NK-92 (cell line): ENCODE measurements around the gene SORCS1.
"Not testable (repeated sequence)": the region's sequence is repeated elsewhere in the genome, so short reads cannot be mapped to it uniquely, and the experiment has no call there.

Source experiments
- DNase-seq: peaks from one replicate; lab custom pipeline; 2025; ENCODE audit not compliant: unreplicated experiment; lab: John Stamatoyannopoulos, UW

SORCS1 gene

DNA sequence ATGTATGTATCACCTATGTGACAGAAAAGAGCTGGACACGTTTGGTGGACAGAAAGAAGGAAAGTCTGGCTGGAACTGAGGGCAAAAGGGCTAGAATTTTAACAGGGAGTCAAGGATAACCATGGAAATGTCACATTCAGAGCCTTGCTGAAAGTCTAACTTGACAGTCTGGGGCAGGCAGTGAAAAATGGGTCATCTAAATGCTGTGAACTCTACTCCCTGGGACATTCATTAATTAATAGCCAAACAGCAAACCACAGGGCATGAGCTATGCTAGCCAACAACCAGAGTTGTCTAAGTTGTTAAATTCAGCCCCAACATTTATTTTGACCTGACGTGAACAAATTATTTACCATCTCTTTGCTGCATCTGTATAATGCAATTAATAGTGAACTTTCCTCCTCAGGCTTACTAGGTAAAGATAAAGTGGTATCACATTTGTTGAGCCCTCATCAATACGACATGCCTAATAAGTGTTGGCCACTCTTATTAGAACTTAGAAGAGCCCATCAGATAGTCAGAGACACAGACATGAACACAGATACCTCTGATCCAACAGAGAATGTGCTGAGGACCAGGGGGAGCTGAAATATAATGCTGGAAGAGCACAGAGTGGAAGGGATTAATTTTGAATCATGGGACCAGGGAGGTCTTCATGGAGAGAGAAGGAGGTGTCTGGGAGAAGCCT, 109.9 kb downstream of the SORCS1 start:
- DNase-seq: no peak

DNA sequence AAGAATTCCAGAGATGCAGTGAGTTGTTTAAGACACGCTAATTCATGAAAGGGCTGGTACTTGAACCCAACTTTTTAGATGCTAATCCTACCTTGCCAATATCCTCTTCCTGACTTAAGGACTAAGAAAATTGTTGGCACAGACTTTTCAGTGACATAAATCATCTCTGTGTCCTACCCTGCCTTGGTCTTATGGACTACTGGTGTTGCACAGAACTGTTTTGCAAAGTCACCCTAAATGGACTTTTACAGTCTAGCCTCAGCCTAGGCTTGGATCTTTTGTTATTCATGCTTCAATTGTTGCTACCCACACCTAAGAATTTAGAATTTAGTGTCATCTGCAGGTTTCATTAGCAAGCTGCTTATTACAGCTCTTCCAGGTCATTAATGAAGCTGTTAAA, 112.7 kb downstream of the SORCS1 start:
- no peak for DNase-seq

DNA sequence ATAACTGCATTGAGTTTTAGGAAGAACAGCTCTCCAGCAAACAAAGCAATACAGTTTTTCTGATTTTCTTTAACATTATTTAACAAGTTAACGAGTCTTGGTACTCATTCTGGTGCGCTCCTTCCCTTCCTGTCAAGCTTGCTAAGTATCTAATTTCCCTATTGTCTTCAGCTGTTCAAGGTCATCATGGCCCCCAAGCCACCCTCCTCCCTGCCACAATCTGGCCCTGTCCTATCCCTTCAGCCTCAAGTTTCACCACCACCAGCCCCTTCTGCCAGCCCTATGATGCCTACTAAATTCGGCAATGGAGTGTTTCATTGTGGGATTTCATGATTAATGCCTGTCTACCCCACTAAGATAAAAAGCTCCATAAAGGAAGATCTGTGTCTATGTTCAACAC, 121.0 kb downstream of the SORCS1 start:
- DNase-seq: no peak

DNA sequence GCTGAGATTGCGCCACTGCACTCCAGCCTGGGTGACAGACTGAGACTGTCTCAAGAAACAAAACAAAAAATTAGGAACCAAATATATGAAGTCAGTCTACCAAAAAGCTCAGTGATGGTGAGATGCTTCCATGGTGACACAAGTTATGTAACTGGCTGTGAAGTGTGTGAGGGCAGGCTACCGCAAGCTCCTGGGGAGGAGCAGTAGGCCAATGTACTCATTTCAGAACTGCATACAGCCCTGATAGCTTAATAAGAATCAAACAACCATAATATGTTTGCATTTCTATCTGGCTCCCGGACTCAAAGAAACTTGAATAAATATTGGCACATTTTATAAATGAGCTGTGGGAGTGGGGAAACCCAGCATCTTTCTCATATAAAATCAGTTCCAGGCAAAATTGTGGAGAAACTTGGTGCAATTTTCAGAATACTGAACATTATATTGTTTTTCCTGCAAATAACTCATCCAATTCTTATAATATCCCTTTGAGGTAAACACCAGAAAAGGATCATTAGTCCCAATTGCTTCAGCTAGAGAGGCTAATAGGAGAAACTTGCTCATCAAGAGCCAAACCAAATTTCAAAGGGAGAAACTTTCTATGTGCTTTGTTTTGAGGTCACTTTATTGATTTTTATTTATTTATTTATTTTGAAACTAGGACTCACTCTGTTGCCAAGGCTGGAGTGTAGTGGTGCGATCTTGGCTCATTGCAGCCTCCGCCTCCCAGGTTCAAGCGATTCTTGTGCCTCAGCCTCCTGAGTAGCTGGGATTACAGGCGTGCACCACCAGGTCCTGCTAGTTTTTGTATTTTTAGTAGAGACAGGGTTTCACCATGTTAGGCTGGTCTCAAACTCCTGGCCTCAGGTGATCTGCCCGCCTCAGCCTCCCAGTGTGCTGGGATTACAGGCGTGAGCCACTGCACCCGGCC, 127.0 kb downstream of the SORCS1 start:
- no peak for DNase-seq

DNA sequence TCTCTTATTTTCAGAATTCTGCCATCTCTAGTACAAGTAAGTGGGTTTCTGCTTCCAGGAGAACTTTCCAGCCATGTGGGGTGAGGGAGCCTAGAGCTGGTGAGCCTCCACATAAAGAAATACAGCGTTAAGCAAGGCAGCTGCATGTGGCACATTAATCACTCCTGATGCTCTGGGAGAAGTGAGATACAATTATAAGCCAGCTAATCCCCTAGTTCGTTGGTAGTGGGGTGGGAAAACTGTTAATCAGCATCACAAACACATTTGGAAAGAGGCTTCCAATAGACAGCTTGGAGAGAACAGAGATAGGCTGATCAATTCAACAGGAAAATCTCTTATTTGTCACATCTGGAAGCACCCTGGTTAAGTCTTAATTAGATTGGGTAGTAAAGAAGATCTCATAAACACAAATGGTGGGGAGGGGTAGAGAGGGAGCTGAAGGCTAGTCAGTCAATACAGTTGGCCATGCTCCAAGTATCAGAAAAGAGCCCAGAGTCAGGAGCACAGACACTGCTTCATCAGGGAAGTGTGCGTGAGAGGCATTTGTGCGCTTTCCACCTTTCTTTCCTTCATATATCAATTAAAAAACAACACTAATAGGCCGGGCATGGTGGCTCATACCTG, 130.6 kb downstream of the SORCS1 start:
- no peak for DNase-seq

DNA sequence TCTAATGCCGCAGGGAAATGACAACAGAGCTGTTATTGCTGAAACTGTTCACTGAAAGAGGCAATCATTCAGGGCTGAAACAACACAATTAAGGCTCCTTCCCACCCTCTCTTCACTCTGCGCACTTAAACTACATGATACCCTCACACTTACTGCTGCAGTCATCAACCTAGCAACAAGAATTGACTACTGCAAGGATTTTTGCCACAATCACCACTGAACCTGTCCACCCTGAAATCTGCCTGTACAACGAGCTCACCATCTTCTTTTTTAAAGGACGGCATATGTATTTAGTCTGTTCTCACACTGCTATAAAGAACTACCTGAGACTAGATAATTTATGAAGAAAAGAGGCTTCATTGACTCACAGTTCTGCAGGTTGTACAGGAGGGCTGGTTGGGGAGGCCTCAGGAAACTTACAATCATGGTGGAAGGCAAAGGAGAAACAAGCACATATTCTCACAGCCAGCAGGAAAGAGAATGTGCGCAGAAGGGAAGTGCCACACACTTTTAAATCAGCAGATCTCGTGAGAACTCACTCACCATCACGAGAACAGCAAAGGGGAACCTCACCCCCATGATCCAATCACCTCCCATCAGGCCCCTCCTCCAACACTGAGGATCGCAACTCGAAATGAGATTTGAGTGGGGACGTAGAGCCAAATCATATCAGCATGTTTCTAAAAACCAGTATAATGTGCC, 131.7 kb downstream of the SORCS1 start:
- DNase-seq: no peak

DNA sequence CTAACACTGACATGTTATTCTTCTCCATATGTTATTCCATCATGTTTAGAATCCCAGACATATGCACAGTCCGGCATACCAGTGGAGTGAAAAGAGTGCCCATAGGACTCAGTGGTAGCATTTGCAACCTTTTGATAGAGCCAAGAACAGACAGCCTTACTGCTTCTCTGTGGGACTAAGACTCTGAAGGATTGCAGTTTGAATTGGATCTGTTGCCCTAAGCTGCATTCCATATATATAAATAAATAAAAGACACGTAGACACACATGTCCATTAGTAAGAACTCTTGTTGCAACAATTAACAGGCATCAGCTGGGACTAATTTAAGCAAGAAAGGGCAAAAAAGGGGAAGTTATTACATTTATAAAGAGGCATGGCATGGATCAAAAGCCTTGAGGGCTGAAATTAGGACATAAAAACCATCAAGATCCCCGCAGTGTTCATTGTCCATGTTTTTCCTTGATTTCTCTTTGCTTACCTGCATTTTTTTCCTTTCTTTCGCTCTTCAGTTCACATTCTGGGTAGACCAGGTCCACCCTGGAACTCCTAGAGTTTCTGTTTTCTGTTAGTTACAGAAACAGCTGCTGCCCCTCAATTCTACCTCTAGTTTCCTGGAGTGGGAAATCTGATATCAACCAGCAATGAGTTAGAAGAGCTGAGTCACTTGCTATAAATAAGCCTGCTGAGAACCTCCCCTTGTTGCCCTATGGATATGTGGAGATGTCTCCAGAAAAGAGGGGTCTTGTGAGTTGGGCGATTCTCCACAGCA, 132.4 kb downstream of the SORCS1 start:
- no peak for DNase-seq

DNA sequence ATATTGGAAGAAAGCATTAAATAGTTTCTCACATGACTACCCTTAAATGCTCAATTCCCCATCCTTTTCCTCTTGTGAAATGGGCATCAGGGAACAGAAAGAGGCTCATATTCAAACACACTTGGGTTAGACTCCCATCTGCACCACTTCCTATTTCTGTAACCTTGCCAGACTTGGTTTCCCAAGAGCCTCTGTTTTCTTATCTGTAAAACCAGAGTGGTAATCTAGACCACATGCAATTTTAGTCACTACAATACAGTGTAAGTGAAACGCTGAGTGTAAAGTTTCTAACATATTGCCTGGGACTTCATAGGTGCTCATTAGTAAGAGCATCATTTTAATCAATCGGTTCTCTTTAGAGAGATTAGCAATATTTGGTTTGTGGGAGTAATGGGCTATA, 136.3 kb downstream of the SORCS1 start:
- DNase-seq: no peak

DNA sequence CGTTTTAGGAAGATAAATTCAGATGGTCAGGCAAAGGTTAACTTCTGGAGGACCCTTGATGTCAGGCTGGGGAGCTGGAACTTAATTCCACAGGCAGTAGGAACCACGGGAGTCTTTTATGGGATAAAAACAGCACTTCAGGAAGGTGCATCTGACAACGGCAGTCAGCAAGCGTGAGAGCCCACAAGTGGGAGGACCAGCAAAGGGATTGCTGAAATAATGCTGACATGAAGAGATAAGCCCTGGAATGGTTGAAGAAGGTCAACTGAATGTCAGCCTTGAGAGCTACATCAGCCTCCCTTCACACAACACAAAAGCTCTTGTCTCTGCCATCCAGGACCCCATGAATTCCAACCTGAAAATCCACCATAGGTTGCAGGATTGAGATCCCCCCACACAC, 138.8 kb downstream of the SORCS1 start:
- no peak for DNase-seq

DNA sequence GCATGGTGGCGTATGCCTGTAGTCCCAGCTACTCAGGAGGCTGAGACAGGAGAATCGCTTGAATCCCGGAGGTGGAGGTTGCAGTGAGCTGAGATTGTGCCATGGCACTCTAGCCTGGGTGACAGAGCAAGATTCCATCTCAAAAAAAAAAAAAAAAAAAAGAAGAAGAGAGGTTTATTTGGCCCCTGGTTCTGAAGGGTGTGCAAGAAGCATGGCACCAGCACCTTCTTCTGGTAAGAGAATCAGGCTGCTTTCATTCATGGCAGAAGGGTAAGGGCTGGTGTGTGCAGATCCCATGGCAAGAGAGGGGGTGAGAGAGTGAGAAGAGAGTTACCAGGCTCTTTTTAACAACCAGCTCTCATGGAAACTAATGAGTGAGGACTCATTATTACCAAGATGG, 140.5 kb downstream of the SORCS1 start:
- not testable (repeated sequence) for DNase-seq

DNA sequence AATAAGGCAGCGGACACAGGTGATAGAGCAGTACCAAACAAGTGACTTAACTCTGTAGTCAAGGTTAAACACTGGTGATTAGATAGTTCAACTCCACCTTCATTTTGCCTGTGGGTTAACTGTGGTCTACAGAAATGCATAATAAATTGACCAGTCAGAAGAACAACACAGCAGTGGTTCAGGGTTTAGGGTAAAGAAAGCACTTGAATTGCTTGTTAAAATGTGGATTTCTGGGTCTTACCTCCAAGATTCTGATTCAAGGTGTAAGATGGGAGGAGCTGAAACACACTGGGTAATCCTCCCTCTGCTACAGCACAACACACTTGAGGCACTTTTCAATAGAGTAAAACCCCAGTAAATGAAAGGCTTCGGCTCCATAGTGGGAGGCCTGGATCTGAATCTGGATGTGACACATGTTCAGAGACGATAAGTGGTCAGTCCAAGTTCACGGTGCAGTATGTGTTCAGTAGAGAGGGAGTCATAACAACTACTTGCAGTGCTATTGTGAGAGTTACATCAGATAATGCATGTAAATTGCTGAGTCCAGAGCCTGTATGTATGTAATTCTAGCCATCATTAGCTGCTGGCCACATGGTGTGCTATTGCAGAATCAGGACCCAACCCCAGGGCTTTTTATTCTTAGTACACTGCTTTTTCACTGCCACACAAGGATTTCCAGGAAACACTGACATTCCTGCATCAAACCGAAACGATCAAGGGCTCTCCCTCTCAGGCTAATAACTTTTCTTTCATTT, 141.7 kb downstream of the SORCS1 start:
- DNase-seq: no peak

DNA sequence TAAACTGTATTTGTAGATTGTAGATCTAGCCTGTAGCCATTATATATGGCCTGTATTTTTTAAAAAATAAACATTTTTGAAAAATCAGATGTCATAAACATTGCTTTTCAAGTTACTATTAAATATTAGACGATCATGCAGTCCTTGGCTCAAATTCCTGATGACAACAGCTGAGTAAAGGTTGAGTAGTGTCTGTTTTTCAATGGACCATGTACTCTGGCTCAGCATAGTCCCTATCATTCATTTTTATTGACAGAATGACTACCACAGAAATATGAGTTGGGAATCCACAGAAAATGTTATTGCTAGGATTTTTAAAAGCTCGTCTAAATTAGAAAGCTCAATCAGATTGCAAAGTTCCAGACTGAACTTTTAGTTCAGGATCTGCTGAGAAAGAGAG, 145.4 kb downstream of the SORCS1 start:
- no peak for DNase-seq

DNA sequence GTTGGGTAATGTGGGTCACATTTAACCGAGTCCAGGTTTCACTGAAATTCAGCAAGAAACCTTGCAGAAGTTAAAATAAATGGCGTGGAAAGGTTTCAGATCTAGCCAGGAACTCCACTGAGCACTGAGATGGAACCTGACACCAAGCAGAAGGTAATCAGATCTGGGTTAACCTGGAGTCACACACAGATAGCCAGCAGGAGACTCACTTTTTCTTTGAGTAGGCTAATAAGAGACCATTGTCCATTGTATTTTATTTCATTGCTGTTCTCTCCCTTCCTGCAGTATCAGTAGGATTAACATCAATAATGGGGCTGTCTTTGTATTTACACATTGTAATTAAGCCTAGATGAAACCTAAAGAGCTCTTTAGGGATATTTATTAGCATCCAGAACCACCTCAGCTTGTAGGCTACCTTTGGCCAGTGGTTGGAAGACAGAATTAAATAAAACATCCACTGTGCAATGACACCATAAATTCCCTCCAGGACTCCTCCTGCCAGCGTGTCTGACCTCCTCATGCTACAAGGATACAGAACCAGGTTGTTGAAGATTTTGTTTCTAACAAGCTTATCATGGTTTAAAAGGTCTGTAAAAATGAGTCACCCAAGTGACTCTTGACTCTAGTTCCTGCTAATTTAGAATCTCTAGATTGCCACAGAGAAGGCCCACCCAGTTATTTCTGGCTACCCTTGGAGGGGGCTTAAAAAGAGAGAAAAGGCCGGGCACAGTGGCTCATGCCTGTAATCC, 151.1 kb downstream of the SORCS1 start:
- DNase-seq: no peak

DNA sequence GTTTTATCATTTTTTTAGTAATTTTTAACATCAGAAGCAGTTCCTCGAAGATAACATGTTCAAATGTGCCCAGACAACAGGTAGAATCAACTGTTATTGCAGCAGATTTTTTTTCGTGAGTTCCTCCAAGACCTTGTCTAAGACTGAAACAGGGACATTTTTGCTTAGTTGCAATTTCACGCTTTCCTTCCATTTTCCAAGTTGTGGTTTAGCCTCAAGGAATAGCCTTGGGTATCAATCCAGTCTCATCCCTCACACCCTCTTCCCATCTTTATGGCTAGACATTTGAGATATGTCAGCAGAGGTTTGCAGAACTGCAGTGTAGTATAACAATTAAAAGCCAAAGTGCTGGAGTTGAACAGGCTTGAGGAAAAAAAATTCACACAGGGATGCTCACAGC, 152.5 kb downstream of the SORCS1 start:
- no peak for DNase-seq

DNA sequence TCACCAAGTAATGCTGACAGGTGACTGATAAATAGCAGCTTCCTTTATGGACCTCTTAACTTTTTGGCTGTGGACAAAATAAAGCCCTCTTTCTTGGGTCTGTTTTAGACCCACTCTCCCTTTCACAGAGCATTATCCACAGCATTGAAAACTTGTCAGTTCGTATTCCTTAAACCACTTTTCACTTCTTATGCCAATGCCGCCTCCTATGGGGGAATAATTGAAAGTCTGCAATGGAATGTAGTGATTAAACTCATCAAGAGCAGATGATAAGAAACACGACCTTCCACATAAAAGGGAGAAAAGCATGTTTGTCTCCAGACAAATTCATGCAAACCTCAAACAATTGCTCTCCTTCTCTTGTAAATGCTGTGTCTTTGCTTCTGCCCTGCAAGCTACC, 153.4 kb downstream of the SORCS1 start:
- no peak for DNase-seq

DNA sequence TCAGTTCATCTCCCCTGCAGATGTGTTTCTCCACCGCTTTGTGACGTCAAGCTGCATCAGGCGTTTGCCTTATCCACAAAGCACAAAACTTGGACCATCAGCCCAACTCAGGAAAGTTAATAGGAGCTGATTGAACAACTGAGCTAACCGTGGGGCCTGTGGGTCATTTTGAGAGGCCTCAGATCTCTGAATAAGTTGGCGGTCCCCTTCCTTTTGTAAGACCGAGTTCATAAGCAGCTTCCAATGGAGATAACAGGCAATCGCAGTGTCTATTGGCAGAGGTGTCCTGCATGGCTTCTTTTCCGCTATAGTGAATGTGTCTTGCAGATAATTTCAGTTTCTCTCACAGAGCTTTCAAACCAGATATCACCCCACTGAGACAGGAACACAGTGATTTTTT, 154.0 kb downstream of the SORCS1 start:
- no peak for DNase-seq

DNA sequence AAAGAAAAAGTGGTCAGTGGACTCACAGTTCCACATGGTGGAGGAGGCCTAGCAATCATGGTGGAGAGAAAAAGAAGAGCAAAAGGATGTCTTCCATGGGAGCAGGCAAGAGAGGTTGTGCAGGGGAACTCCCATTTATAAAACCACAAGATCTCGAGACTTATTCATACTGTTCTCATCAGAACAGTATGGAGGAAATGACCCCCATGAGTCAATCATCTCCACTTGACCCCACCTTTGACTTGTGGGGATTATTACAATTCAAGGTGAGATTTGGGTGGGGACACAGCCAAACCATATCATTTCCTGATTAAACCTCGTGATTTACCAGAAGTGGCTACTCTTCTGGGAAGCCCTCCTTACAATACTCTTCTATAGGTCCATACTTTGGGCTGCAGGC, 160.1 kb downstream of the SORCS1 start:
- DNase-seq: no peak

DNA sequence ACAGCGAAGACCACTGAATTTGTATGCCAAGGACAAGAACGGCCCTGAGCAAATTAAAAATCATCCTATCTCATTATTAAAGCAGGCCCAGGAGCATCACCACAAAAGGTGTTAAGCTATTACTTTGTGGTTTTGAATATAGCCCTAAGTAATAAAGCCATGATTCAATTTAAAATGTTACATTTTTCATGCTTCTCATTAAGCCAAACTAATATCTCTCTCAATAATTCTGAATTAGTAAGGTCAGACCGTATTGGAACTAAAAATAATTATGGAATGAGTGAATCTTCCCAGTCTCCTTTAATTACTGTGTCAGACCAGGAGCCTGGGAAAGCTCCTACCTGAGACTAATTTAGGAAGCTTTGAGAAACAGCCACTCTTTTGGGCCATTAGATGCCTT, 162.4 kb downstream of the SORCS1 start:
- DNase-seq: no peak

DNA sequence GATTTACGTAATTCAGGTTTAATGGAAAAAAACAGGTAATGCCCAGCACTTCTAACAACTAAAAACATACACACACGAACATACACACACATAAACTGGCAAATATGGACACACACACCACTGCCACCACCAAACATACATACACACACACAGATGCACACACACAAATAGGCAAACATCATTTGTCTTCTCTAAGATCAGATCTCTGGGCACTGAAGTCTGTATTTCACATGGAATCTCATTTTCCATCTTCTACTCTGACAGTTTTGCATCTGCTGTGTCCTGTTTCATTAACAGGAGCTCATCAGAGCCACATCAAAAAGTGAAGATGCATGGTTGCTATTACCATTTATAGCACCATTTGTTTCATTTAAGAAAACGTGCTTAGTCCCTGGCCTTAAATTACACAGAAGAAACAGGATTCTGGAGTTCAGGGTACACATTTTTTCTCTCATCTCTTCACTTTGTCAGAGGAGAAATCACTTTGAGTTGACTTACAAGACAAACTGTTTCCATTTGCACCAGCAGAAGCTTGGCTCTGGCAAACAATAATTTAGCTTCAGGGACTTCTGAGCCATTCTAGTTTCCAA, 165.3 kb downstream of the SORCS1 start:
- DNase-seq: no peak
